ENCODE data around the gene RFX7.

DNA sequence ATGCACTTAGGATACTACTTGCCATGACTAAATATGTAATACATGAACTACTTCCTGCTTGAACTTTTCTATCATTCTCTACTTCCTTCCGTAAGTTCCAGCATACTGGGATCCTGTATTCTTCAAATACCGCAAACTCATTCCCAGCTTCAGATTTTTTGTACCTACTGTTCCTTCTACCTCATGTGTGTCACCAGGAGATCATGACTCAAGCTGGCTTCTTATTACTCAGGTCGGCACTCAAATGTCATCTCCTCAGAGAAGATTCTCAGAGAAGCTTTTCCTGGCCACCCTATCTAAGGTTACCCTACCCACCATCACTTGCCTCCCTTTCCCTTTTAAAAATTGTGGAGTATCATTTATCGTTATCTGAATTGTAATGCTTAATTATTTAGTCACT lies 66.7 kb downstream of the RFX7 start:
- TF ChIP-seq, protein P1, sequence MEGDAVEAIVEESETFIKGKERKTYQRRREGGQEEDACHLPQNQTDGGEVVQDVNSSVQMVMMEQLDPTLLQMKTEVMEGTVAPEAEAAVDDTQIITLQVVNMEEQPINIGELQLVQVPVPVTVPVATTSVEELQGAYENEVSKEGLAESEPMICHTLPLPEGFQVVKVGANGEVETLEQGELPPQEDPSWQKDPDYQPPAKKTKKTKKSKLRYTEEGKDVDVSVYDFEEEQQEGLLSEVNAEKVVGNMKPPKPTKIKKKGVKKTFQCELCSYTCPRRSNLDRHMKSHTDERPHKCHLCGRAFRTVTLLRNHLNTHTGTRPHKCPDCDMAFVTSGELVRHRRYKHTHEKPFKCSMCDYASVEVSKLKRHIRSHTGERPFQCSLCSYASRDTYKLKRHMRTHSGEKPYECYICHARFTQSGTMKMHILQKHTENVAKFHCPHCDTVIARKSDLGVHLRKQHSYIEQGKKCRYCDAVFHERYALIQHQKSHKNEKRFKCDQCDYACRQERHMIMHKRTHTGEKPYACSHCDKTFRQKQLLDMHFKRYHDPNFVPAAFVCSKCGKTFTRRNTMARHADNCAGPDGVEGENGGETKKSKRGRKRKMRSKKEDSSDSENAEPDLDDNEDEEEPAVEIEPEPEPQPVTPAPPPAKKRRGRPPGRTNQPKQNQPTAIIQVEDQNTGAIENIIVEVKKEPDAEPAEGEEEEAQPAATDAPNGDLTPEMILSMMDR (IDR thresholded peaks at IDR 0.05; ENCODE audit: borderline replicate concordance, extremely low read depth, low read length, poor library complexity, severe bottlenecking): no peak
- no peak for TF ChIP-seq EZH2 (IDR thresholded peaks at IDR 0.05; ENCODE audit: borderline replicate concordance, low read depth, low read length, severe bottlenecking)

Measured in DND-41 (cell line).